PFSK-1 (cell line): Measurements from ENCODE around the gene LTB4R2.

Source experiments
- FOXP2 ChIP-seq: optimal IDR thresholded peaks from 2 replicates; pipeline ENCODE3; 2011; ENCODE audit warnings: borderline replicate concordance, control low read depth, inconsistent platforms; ENCODE audit not compliant: insufficient read depth; ENCODE audit errors: extremely low read length, extremely low read depth
- POLR2AphosphoS5 ChIP-seq: IDR thresholded peaks from 2 replicates; pipeline ENCODE4 v1.6.1; 2012; ENCODE audit warnings: low read depth, mild to moderate bottlenecking, control low read depth, low read length, moderate library complexity
- SIN3A ChIP-seq: IDR thresholded peaks from 2 replicates; pipeline ENCODE4 v1.6.1; 2012; ENCODE audit warnings: mild to moderate bottlenecking, low read length, moderate library complexity, borderline replicate concordance; ENCODE audit not compliant: insufficient read depth
- TAF1 ChIP-seq: IDR thresholded peaks from 2 replicates; pipeline ENCODE4 v1.6.1; 2012; ENCODE audit warnings: low read length, control low read depth, borderline replicate concordance; ENCODE audit not compliant: insufficient read depth
- TF ChIP-seq, protein P1 (sequence below), 2 experiments: IDR thresholded peaks; 2 replicates each; pipeline versions ENCODE4 v1.6.1 to v1.8.0; 2011 to 2012; ENCODE audit warnings: low read depth in 2 of 2, low read length in 2 of 2, control low read depth in 1 of 2, inconsistent platforms in 1 of 2, mild to moderate bottlenecking in 1 of 2, moderate library complexity in 1 of 2; ENCODE audit not compliant: insufficient read depth in 1 of 2

The LTB4R2 gene

DNA sequence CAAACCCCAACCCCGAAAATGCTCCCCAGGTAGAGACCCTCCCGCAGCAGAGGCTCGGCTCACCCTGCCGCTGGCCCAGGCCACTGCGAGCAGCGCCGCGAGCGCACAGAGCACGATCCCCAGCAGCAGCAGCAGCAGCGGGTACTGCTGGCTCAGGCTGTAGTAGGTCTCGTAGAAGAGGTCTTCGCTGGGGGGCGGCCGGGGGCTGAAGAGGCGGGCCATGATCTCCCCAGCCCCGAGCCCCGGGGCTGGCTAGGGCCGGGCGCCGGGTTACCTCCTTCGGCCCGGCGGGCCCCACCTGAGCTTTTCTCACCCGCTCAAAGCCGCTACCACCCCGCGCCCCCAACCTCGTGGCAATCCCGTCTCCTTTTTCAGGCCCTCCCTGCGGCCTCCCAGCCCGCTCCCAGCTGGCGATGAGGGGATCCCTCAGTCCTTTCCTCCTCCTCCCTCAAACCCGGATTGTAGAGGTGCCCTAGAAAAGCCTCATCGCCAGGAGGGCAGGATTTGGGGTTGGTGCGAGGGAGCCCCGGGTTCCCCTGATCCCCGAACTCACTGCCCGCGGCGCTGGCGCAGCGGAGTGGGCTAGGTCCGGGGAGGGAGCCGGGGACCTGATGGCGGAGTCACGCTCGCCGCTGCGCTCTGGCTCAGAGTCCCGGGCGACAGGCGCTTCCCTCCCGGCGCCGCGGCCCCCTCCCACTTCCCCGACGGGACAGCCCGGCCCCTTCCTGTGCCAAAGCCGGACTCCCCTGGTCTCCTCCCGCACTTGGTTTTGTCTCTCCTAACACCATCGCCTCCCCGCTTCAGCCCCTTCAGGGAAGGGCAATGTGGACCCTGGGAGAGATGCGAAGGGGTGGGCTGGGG is 24.7 kb downstream of the LTB4R2 start, which contains the start of gene ADCY4:
Gene ADCY4, minus strand, starts transcription at position 641 of the 861 bp plus-strand sequence. Its CDS starts 419 bp downstream, at position 222.
- TF ChIP-seq SIN3A (no peak), FOXP2 (no peak), TAF1 (no peak), POLR2AphosphoS5 (no peak)
- TF ChIP-seq, protein P1, sequence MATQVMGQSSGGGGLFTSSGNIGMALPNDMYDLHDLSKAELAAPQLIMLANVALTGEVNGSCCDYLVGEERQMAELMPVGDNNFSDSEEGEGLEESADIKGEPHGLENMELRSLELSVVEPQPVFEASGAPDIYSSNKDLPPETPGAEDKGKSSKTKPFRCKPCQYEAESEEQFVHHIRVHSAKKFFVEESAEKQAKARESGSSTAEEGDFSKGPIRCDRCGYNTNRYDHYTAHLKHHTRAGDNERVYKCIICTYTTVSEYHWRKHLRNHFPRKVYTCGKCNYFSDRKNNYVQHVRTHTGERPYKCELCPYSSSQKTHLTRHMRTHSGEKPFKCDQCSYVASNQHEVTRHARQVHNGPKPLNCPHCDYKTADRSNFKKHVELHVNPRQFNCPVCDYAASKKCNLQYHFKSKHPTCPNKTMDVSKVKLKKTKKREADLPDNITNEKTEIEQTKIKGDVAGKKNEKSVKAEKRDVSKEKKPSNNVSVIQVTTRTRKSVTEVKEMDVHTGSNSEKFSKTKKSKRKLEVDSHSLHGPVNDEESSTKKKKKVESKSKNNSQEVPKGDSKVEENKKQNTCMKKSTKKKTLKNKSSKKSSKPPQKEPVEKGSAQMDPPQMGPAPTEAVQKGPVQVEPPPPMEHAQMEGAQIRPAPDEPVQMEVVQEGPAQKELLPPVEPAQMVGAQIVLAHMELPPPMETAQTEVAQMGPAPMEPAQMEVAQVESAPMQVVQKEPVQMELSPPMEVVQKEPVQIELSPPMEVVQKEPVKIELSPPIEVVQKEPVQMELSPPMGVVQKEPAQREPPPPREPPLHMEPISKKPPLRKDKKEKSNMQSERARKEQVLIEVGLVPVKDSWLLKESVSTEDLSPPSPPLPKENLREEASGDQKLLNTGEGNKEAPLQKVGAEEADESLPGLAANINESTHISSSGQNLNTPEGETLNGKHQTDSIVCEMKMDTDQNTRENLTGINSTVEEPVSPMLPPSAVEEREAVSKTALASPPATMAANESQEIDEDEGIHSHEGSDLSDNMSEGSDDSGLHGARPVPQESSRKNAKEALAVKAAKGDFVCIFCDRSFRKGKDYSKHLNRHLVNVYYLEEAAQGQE (IDR thresholded peaks at IDR 0.05; ENCODE audit: insufficient read depth in 1 of 2, low read depth in 2 of 2, low read length in 2 of 2): no peak

DNA sequence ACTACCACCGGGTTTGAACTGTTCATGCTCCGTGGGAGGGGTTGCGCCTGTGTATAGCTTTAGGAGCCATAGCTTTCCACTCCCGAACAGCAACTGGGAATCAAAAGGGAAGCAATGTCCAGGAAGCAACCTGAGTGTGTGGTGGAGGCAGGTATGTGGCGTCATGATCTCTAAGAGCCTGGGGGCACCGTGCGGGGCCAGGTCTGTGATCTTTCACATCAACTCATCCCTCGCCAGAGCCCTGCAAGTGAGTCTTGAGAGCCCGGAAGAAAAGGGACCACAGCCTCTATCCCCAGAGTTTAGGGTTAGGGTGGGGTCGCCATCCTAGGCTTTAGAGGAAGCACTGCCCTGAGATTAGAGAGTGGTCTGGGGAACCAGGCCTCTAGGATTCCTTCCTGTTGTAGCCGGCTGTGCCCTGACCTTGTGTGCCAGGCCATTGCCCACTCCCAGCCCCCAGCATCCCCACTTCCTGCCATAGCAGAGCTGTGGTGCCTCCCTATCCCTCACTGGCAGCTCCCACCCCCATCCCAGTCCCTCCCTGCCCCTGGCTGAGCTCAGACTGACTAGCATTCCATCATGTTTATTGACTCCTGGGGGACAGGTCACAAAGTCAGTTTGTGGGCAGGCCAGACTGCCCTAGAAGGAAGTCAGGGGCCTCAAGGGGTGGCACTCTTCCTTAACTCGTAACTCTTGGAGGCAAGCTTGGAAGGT is 25.7 kb downstream of the LTB4R2 start:
- TF ChIP-seq TAF1: no peak
- no peak for TF ChIP-seq SIN3A

DNA sequence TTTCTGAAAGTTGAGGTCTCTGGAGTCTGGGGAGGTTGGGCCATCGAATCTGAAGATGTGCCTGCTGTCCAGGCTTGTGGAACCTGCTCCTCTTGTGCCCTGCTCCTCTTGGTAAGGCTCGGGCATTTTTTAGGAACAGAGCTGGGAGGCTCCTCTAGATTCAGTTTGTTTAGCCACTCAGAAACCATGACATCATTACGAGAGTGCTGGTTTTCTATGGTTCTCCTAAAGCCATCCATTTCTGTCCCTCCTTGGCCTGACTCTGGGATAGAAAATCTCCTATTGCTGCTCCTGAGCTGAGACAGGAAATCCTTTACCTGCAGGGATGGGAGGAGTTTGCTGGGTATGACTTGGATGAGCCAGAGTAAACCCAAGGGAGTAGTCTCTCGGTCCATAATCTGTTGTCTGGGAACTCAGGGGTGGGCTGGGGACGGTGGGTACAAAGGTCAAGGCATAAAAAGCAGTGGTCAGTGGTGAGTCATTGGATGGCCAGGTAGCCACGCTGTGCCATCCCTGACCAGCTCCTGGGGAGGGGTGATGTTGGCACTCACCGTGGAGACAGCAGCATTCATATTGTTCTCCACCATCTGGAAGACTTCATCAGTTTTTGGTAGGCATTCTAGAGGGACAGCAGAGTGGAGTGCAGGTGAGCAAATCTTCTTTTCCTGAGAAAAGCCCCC is 27.3 kb downstream of the LTB4R2 start:
- TF ChIP-seq, protein P1 (IDR thresholded peaks at IDR 0.05; ENCODE audit: insufficient read depth in 1 of 2, low read depth in 2 of 2, low read length in 2 of 2): no peak
- TF ChIP-seq SIN3A (no peak), TAF1 (no peak), FOXP2 (no peak), POLR2AphosphoS5 (no peak)

DNA sequence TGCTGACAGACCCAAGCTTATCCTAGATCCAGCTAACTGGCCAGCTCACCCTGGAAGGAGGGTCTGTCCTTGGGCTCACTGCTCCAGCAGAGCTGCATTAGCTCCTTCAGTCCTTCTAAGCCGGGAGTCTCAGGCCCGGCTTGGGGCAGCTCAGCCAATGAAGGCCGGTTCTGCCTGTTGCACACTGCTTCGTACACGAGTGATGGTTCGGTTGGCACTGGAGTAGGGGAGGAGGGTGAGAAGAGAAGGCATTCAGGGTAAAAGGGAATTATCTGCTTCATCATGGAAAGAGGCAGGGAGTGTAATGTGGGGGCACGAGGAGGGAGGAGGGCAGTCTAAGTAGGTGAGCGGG is 27.9 kb downstream of the LTB4R2 start:
- TF ChIP-seq TAF1 (no peak), FOXP2 (no peak), SIN3A (no peak), POLR2AphosphoS5 (no peak)
- TF ChIP-seq, protein P1 (IDR thresholded peaks at IDR 0.05; ENCODE audit: insufficient read depth in 1 of 2, low read depth in 2 of 2, low read length in 2 of 2): no peak

DNA sequence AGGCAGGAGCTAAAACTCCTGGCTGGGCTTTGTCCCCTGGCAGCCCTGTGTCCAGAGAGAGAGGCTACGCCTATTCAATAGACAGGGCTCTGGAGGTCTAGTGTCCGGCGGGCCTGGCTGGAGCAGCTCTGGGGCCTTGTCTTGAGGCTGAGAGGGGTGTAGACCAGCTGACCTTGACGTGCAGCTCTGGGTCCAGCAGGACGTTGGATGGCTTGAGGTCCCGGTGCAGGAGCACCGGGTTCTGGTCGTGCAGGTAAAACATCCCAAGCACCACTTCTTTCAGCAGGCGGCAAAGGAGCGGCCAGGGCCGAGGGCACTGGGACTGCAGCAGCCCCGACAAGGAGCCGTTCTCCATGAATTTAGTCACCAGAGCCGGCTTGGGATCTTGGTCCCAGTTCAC is 28.9 kb downstream of the LTB4R2 start:
- TF ChIP-seq TAF1 (no peak), POLR2AphosphoS5 (no peak)
